ENCODE results near the gene MMP25.
"Not testable (repeated sequence)": the region's sequence is repeated elsewhere in the genome, so short reads cannot be mapped to it uniquely, and the experiment has no call there.

- not testable (repeated sequence) for TF ChIP-seq CTCF (conservative IDR thresholded peaks at IDR 0.05; ENCODE audit: low read depth, low read length); EZH2 (IDR thresholded peaks at IDR 0.05; ENCODE audit: low read length, unreplicated experiment); EZH2phosphoT487 (IDR thresholded peaks at IDR 0.05; ENCODE audit: borderline replicate concordance, low read length)
Measured at GRCh38 chr16:3072148-3072547, 25.8 kb downstream of the MMP25 start.

All from PC-3 (cell line).